ENCODE results near the gene FCF1.
"Not testable (repeated sequence)": the region's sequence is repeated elsewhere in the genome, so short reads cannot be mapped to it uniquely, and the experiment has no call there.

FCF1 gene

DNA sequence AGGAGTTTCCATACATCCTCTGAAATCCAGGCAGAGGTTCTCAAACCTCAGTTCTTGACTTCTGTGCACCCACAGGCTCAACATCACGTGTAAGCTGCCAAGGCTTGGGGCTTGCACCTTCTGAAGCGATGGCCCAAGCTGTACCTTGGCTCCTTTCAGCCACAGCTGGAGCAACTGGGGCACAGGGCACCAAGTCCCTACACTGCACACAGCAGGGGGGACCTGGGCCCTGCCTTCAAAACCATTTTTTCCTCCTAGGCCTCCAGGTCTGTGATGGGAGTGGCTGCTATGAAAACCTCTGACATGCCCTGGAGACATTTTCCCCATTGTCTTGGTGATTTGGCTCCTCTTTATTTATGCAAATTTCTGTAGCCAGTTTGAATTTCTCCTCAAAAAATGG lies 10.7 kb upstream of the FCF1 start:
- DNase-seq = no peak

DNA sequence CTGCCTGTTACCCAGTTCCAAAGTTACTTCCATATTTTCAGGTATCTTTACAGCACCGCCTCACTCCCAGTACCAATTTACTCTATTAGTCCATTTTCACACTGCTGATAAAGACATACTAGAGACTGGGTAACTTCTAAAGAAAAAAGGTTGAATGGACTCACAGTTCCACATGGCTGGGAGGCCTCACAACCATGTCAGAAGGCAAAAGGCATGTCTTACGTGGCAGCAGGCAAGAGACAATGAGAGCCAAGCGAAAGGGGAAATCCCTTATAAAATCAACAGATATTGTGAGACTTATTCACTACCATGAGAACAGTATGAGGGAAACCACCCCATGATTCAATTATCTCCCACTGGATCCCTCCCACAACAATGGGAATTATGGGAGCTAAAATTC lies 9.9 kb upstream of the FCF1 start:
- DNase-seq = no peak

DNA sequence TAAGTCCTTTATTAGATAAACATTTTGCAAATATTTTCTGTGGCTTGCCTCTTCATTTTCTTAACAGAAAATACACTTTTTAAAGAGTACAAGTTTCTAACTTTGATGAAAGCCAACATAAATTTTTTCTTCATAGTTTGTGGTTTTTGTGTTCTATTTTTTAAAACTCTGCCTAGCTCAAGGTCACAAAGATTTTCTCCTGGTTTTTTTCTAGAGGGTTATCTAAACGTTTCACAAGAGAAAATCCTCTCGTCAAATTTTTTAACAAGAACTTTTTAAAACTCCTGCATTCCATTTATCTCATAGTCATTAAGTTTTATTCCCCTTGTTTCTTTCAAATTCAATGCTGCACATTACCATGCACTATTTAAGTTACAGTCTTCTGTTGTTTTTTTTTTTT lies 8.3 kb upstream of the FCF1 start:
- DNase-seq = no peak

DNA sequence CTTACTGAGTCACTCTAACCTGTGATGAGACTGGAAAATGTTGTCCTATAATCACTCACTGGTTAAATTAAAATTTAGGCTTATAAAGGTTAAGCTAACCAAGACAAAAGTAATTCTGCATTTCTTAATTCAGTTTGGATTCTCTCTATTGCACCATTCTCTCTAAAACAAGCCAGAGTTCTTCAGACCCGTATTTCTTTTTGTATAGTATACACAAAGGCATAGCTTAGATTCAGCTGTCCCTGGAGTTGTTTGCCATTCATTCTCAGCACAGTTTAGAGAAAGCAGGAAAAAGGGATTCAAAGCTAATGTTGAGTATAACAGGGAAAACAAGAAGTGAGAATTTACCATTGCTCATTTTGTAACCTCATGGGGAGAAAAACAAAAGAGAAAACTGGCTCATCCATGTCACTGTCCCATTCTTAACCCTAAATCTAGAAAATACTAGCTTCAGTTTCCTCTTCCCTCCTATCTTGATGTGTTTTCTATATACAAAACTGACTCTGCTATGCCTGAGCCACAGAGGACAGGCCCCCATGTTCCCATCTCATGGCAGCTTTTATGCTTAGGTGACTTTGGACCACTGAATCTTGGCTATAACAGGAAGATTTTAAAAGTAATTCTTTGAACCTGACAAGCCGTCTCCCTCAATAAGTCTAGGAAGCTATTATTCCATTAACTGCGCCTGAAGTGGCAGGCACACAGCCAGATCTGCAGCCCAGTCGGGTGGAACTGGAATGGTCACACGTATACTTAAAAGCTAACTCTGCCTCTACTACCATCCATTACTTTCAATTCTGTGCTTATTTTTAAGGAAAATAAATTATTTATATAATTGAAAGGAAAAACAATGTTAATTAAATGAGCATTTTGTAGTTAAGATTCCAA lies 7.1 kb upstream of the FCF1 start:
- no peak for DNase-seq

DNA sequence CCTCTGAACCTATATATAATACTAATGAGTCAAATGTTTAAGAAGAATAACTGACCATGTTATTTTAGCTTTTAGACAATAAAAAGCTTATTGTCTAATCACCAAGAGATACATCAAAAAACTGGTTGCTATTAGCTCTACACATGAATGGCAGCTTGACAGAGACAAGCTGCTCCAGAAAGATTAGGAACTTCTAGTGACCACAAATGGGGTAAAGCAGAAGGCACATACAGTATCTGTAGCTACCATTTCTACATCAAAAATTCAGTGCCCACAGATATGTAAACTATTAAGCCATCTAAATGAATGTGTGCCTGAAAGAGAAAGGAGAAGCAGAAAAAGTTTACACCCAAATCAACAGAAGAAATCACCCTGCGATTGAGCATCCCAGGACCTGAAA lies 2.5 kb upstream of the FCF1 start:
- DNase-seq = no peak

DNA sequence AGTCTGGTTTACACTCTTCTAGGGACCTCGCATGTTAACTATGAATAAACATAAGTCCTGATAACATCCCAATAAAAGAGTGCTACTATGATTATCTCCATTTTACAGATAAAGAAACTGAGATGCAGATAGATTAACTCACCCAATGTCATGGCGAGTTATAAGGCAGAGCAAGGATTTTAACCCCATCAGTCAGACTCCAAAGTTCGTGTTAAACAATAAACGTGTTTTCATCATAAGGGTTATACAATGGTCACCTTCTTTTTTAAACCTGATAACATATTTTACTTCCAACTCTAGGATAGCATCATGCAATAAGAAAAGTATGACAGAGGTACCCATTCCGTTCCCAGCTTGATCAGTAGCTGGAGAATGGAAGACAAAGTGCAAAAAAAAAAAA lies 1.3 kb upstream of the FCF1 start:
- DNase-seq = no peak

DNA sequence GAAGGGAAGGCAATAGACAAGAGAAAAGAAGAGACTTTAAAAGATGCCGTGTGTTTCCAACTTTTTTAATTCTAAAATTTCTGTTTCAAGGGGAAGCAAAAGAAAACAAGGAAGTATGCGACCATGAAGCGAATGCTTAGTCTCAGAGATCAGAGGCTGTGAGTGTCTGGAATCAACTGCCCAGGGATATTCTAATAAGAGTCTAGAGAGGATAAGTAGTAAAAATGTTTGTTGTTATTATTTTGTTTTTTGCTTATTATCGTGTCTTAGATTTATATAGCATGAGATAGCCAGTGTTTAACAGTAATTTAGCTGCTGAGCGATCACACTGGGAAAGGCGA lies 421 bp downstream of the FCF1 start:
- no peak for DNase-seq

DNA sequence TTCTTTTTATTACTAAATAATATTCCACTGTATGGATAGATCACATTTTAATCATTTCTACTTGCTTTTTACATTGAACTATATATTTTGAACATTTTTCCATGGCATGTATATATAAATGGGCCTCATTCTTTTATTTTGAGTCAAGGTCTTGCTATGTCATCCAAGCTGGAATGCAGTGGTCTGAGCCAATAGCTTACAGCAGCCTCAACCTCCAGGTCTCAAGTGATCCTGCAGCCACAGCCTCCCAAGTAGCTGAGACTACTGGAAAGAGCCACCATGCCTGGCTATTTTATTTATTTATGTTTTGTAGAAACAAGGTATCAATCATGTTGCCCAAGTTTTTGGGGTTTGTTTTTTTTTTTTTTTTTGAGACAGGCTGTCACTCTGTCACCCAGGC lies 7.6 kb downstream of the FCF1 start:
- DNase-seq = peak; percentile 75

DNA sequence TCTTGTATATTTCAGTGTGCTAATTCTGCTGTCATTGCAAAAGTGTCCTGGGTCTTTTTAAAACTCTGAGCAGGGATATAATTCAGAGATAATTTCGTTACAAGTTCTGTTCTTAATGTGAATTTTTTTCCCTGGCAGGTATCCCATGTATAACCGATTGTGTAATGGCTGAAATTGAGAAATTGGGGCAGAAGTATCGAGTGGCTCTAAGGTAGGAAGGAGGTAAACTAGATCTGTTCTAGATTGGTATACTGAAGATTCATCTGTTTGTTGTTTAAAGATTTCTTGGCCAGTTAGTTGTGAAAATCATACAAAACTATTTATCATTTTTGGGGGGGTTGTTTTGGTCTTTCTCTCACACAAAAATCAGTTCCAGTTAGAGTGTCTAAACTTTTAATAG lies 10.2 kb downstream of the FCF1 start:
- DNase-seq = no peak

DNA sequence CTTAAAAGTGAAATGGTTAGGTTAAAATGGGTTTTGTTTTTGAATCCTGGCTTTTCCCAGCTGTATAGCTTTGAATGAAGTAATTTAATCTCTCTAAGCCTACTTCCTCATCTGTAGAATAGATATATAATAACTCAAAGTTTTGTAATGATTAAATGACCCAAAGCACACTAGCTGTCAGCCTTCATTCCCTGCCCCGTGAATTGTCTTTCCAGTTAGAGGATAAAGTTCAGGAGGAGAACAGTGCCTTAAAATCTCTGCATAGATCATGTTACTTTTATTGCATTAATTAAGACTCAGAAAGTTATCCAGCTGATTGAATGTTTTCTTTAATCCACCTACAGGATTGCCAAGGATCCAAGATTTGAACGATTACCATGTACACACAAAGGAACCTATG lies 19.4 kb downstream of the FCF1 start:
- DNase-seq = no peak

DNA sequence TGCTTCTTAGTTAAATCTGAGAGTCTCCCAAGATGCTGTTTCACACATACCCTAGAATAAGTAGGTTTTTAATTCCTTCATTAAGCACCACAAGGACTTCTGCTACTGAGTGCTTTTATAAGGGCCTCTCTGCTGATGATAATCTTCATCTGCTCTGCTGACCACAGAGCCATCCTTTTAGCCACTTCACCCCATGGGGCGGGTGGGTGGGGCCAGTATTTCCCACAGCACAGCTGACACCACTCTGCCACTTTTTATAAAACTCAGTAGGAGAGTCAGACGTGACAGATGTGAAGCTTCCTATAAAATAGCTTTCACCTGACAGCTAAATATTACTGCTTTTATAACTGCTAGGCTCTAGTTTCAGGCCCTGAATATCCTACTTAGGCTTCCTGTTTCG lies 20.3 kb downstream of the FCF1 start:
- no peak for DNase-seq

DNA sequence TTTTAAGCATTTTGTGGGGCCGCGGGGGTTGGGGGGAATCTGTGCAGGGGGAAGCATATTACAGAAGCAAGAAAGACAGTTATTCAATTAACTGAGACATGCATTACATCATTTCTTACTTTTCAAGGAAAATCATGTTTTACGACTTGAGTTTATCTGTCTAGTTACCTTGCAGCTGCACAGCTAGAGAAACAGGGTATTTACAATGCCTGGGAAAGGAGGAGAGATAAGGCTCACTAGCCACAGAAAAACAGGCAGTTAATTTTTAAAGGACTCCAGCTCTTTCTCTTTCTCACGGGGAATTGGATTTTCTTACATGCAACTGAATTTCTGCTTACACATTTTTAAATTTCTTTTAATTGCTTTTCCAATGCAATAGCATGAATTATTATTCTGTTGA lies 22.2 kb downstream of the FCF1 start:
- no peak for DNase-seq

DNA sequence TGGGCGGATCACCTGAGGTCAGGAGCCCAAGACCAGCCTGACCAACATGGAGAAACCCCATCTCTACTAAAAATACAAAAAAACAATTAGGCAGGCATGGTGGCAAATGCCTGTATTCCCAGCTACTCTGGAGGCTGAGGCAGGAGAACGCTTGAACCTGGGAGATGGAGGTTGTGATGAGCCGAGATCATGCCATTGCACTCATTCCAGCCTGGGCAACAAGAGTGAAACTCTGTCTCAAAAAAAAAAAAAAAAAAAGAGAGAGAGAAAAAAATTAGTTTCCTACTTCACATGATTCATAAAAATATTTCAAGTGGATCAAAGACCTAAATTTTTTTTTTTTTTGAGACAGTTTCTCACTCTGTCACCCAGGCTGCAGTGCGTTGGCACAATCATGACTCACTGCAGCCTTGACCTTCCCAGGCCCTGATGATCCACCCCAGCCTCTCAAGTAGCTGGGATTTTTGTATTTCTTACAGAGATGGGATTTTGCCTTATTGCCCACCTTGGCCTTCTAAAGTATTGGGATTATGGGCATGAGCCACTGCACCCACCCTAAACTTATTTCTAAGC lies 24.9 kb downstream of the FCF1 start:
- peak; percentile 58 for DNase-seq

DNA sequence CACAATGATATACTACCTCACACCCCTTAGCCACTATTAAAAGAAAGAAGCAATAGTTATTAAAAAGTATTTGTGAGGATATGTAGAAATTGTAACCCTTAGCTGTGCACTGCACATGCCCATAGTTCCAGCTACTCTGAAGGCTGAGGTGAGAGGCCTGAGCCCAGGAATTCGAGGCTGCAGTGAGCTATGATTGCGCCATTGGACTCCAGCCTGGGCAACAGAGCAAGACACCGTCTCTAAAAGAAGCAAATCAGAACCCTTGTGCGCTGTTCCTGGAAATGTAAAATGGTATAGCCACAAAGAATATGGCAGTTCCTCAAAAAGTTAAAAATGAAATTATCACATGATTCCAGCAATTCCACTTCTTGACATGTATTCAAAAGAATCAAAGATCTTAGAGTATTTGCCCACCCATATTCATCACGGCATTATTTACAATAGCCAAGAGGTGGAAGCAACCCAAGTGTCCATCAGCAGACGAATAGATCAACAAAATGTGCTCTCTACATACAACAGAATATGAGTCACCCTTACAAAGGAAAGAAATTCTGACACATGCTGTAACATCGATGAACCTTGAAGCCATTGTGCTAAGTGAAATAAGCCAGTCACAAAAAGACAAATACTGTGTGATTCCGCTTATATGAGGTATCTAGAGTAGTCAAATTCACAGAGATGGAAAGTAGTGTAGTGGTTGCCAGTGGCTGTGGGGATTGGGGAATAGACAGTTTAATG lies 26.5 kb downstream of the FCF1 start:
- peak; percentile 11 for DNase-seq

DNA sequence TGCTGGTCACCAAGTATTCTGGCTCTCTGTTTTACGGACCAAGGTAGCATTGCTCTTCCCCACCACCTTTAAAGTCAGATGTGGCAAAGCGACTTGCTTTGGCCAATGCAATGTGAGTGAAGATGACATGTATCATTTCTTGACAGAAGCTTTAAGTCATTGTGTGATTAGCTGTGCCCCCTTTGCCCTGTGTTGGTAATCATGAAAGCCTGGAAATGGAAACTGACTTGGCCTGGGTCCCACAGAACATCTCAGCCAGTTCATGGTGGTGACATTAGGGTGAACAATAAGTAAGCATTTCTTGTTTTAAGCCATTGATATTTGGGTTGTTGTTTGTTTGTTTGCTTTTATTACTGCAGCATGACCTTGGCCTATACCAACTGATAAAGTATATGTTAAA lies 34.3 kb downstream of the FCF1 start:
- no peak for DNase-seq

DNA sequence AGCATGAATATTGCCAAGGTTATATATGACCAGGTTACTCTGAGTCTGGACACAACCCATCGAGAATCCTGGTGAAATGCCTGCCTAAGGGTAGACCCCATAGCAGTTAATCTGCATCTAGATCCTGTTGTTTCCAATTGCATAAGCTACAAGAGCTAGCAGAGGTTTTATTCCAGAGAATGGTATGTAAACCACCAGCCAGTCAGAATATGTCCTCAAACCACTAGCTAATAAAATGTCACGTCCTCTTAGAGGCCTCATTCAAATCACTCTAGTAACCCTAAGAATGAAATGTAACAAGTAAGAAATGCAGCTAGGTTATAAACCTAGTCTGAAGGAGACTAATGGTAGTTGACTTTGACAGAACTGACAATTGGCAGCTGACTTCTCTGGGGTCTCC lies 41.2 kb downstream of the FCF1 start:
- DNase-seq = no peak

DNA sequence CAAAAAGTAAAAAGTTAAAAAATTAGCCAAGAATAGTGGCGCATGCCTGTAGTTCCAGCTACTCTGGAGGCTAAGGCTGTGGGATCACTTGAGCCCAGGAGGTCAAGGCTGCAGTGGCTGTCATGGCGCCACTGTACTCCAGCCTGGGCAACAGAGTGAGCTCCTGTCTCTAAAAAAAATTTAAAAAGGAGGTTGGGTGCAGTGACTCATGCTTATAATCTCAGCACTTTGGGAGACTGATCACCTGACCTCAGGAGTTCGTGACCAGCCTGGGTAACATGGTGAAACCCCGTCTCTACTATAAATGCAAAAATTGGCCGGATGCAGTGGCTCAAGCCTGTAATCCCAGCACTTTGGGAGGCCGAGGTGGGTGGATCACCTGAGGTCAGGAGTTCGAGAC lies 42.0 kb downstream of the FCF1 start:
- no peak for DNase-seq

DNA sequence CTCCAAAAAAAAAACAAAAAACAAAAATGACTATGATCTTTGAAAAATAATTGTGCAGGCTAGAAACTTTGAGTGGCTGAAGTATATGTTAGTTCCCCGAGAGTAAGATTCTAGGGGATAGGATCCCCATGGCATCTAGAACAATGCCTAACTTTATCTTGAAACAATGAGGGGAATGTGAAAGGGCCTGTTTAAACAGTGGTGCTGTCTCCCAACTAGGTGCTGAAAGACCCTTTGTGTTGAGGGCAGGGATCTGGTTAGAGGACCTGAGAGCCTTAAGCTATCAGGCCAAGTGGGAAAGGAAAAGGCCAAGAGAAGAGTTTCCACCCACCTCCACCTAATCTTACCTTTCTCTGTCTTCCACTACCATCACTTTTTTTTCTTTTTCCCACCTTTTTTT lies 43.4 kb downstream of the FCF1 start:
- DNase-seq = no peak

DNA sequence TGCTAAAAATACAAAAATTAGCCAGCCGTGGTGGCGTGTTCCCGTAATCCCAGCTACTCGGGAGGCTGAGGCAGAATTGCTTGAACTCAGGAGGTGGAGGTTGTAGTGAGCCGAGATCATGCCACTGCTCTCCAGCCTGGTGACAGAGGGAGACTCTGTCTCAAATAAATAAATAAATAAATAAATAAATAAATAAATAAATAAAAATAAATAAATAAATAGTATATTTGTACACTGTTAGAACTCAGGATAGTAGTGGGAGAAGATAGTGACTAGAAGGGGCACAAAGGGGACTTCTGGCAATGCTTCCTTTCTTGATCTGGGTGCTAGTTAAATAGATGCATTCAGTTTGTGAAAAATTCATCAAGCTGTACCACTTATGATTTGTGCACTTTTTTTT lies 45.6 kb downstream of the FCF1 start:
- not testable (repeated sequence) for DNase-seq

DNA sequence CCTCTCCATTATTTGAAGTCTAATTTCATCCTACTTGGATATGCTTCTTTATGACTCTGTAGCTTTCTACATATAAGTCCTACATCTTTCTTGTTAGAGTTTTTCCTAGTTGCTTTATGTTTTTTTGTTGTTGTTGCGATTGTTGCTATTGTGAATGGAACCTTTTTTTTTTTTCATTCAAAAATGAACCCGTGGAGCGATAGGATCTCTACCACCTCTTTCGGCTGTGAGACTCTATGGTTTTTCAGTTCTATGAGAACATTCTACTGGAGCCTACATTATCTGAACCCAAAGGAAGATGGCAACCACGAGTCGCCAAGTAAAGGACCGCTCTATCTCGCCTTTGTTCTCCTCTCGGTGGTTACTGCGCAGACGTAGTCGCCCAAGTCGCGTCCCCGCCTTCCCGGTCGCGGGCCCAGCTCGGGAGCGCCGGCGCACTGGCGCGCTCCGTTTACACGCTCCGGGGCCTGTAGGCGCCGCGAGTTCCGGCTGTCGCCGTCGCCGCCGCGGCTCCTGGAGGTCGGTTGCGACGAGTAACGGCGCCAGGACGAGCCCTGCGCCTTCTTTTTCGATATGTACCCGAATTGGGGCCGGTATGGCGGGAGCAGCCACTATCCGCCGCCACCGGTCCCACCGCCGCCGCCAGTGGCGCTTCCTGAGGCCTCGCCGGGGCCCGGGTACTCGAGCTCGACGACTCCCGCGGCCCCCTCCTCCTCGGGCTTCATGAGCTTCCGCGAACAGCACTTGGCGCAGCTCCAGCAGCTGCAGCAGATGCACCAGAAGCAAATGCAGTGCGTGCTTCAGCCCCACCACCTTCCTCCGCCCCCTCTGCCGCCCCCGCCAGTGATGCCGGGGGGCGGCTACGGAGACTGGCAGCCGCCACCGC lies 50.2 kb downstream of the FCF1 start, which contains the start of gene YLPM1:
TSS of gene YLPM1 (plus strand) at position 400 of the 886 bp plus-strand sequence. CDS start at position 574, 174 bp downstream.
- peak; percentile 97 for DNase-seq

DNA sequence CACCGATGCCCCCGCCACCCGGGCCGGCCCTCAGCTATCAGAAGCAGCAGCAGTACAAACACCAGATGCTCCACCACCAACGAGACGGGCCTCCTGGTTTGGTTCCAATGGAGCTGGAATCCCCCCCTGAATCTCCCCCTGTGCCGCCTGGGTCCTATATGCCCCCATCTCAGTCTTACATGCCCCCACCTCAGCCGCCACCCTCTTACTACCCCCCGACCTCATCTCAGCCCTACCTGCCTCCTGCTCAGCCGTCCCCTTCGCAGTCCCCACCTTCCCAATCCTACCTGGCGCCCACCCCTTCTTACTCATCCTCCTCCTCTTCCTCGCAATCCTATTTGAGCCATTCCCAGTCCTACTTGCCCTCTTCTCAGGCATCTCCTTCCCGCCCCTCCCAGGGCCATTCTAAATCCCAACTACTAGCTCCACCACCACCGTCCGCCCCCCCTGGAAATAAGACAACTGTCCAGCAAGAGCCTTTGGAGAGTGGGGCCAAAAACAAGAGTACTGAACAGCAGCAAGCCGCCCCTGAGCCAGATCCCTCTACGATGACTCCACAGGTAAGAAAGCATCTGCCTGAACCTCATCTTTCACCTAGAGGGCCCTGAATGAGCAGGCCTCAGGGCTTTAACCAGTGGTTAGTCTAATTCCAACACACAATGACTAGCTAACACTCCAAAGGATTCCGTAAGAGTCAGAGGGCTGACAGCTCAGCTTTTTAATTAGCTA lies 51.0 kb downstream of the FCF1 start:
- DNase-seq = peak; percentile 16

DNA sequence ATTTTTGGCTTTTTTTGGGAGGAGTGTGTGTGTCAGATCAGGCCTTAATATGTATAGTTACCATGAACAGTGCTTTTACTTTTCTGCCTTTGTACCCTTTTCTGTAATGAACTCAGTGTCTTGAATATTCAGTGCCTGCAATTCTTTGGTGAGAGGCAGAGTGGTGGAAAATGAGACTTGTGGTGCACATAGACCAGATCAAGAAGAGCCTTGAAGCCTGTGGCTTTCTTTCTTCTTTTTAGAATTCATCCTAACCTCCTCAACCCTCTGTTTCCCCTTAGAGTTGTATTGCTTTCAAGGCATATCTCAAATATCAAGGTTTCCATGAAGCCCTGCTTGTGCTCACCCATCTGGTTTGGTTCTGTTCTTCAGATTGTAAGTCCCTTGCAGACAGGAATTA lies 52.8 kb downstream of the FCF1 start:
- DNase-seq = no peak
